K562 (cell line): ENCODE measurements around the gene KMT2C. TPM values are rescaled to one million over a fixed set of nuclear protein-coding genes. Genes with fewer than 3 reads are reported as not detected.

Source experiments
- CSDE1 ChIP-seq, 2 experiments: fragments of 450-650 bp; IDR thresholded peaks; 2 replicates each; pipeline ENCODE4 v1.6.1; 2016; ENCODE audit warnings: mild to moderate bottlenecking in 1 of 2
- E2F3 ChIP-seq: fragments of 250-450 bp; sonication (Bioruptor Pico); IDR thresholded peaks from 2 replicates; pipeline ENCODE4 v1.4.0; 2020; ENCODE audit warnings: mild to moderate bottlenecking
- ELF4 ChIP-seq: fragments of 450-650 bp; formaldehyde crosslinking; IDR thresholded peaks from 2 replicates; pipeline ENCODE4 v1.4.0; 2022; ENCODE audit warnings: missing genetic modification characterization
- FOS ChIP-seq: IDR thresholded peaks from 3 replicates; pipeline ENCODE4 v1.6.1; 2011; ENCODE audit not compliant: insufficient read length; ENCODE audit errors: extremely low read depth
- JUN ChIP-seq, 2 experiments: sonication (generic) in 1 of 2; formaldehyde crosslinking in 1 of 2; IDR thresholded peaks; 2 replicates each; pipeline versions ENCODE4 v1.6.1 to v1.8.0; 2012 to 2022; ENCODE audit warnings: borderline replicate concordance in 2 of 2, mild to moderate bottlenecking in 2 of 2, improper control_type of control experiment in 1 of 2, low read depth in 1 of 2, low read length in 1 of 2, missing genetic modification reagents in 1 of 2
- NONO ChIP-seq, 2 experiments: fragments of 200-400 bp in 1 of 2; fragments of 450-650 bp in 1 of 2; formaldehyde crosslinking in 1 of 2; IDR thresholded peaks; 2 replicates each; pipeline ENCODE4 v1.6.1; 2017; ENCODE audit warnings: low read depth in 2 of 2, mild to moderate bottlenecking in 2 of 2, moderate library complexity in 2 of 2, low read length in 1 of 2
- THRAP3 ChIP-seq: fragments of 450-650 bp; IDR thresholded peaks from 2 replicates; pipeline ENCODE4 v1.6.1; 2016; ENCODE audit warnings: mild to moderate bottlenecking, inconsistent platforms, borderline replicate concordance
- ZBTB17 ChIP-seq: fragments of 450-650 bp; formaldehyde crosslinking; IDR thresholded peaks from 2 replicates; pipeline ENCODE4 v1.4.0; 2020; ENCODE audit warnings: mild to moderate bottlenecking
- ZNF174 ChIP-seq: fragments of 250-450 bp; sonication (Bioruptor Pico); IDR thresholded peaks from 2 replicates; pipeline ENCODE4 v1.4.0; 2020; ENCODE audit warnings: mild to moderate bottlenecking
- polyA plus RNA-seq, 8 experiments: library from polyadenylated mRNA; depleted of rRNA in 4 of 8; stranded (reverse) in 5 of 8; unstranded in 3 of 8; fragments of >200 nt; fragmentation: Nextera tagmentation in 2 of 8; fragmentation: Illumina TruSeq in 1 of 8; extraction: Ambion mirVana in 2 of 8; extraction: Trizol in 1 of 8; gene quantifications; 2 replicates each; pipeline versions ENCODE4 v1.2.1 to v1.2.3, GENCODE V29; 2011 to 2014; ENCODE audit warnings: inconsistent platforms in 1 of 8, missing spikeins in 1 of 8
- total RNA-seq, 7 experiments: library from RNA; depleted of rRNA in 6 of 7; stranded (reverse); fragments of >200 nt in 6 of 7; fragmentation: Illumina TruSeq in 2 of 7; extraction: Trizol in 2 of 7; gene quantifications; 2 replicates each; pipeline versions ENCODE4 v1.2.1 to v1.2.3, GENCODE V29; 2011 to 2021; ENCODE audit warnings: low replicate concordance in 1 of 7
- TF ChIP-seq, protein P1 (sequence below), 2 experiments: fragments of 150-350 bp in 1 of 2; IDR thresholded peaks; 2 replicates each; pipeline ENCODE4 v1.6.1; 2012 to 2016; ENCODE audit warnings: low read depth in 2 of 2, low read length in 2 of 2, mild to moderate bottlenecking in 1 of 2, moderate library complexity in 1 of 2
- TF ChIP-seq, protein P2 (sequence below): fragments of 250-450 bp; sonication (Bioruptor Pico); IDR thresholded peaks from 2 replicates; pipeline ENCODE4 v1.4.0; 2020
- TF ChIP-seq, protein P3 (sequence below): fragments of 450-650 bp; formaldehyde crosslinking; IDR thresholded peaks from 2 replicates; pipeline ENCODE4 v1.4.0; 2020; ENCODE audit warnings: mild to moderate bottlenecking, moderate library complexity
- TF ChIP-seq, protein P4 (sequence below): fragments of 450-650 bp; formaldehyde crosslinking; IDR thresholded peaks from 2 replicates; pipeline ENCODE4 v1.4.0; 2022; ENCODE audit warnings: mild to moderate bottlenecking, moderate library complexity

Gene KMT2C
- total and polyA plus RNA-seq, 9 of the 15 experiments (the other 6 are each of a cell fraction or from before 2014, with no cell fraction given), result 4.9 to 67.8 (median 27.1) TPM

DNA sequence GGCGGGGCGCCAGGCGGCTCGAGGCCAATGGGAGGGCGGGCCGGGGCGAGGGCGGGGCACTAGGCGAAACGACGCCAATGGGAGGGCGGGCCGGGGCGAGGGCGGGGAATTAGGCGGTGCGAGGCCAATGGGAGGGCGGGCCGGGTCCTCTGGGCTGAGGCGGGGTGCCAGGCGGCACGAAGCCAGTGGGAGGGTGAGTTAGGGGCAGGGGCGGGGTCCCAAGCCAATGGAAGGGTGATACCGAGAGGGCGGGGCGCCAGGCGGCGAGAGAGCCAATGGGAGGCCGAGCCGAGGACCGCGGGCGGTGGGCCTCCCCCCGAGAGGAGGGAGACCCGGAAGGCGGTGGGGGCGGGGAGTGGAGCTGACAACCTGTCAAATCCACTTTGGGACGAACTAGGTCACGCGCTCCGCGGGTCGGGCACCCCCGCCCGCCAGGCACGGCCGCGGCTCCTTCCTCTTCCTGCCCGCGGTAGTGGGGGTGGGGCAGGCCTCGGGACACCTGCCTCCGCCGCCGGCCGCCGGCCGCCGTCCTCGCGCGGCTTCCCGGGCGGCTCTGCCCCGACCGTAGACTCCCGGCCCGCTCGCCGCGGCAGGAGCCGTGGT, 28.0 kb upstream of the KMT2C start (continued):
- peak in 1 of 2 experiments; percentile 96; a peak in 2 of 4 replicates for TF ChIP-seq NONO (IDR thresholded peaks at IDR 0.05; ENCODE audit: low read depth in 2 of 2, low read length in 1 of 2)
- TF ChIP-seq, protein P1, sequence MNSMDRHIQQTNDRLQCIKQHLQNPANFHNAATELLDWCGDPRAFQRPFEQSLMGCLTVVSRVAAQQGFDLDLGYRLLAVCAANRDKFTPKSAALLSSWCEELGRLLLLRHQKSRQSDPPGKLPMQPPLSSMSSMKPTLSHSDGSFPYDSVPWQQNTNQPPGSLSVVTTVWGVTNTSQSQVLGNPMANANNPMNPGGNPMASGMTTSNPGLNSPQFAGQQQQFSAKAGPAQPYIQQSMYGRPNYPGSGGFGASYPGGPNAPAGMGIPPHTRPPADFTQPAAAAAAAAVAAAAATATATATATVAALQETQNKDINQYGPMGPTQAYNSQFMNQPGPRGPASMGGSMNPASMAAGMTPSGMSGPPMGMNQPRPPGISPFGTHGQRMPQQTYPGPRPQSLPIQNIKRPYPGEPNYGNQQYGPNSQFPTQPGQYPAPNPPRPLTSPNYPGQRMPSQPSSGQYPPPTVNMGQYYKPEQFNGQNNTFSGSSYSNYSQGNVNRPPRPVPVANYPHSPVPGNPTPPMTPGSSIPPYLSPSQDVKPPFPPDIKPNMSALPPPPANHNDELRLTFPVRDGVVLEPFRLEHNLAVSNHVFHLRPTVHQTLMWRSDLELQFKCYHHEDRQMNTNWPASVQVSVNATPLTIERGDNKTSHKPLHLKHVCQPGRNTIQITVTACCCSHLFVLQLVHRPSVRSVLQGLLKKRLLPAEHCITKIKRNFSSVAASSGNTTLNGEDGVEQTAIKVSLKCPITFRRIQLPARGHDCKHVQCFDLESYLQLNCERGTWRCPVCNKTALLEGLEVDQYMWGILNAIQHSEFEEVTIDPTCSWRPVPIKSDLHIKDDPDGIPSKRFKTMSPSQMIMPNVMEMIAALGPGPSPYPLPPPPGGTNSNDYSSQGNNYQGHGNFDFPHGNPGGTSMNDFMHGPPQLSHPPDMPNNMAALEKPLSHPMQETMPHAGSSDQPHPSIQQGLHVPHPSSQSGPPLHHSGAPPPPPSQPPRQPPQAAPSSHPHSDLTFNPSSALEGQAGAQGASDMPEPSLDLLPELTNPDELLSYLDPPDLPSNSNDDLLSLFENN (IDR thresholded peaks at IDR 0.05; ENCODE audit: low read depth in 2 of 2, low read length in 2 of 2), result peak in 1 of 2 experiments; percentile 52; a peak in 1 of 4 replicates
- TF ChIP-seq E2F3 (CRISPR knock-in tag), result peak; percentile 68
- TF ChIP-seq, protein P2, sequence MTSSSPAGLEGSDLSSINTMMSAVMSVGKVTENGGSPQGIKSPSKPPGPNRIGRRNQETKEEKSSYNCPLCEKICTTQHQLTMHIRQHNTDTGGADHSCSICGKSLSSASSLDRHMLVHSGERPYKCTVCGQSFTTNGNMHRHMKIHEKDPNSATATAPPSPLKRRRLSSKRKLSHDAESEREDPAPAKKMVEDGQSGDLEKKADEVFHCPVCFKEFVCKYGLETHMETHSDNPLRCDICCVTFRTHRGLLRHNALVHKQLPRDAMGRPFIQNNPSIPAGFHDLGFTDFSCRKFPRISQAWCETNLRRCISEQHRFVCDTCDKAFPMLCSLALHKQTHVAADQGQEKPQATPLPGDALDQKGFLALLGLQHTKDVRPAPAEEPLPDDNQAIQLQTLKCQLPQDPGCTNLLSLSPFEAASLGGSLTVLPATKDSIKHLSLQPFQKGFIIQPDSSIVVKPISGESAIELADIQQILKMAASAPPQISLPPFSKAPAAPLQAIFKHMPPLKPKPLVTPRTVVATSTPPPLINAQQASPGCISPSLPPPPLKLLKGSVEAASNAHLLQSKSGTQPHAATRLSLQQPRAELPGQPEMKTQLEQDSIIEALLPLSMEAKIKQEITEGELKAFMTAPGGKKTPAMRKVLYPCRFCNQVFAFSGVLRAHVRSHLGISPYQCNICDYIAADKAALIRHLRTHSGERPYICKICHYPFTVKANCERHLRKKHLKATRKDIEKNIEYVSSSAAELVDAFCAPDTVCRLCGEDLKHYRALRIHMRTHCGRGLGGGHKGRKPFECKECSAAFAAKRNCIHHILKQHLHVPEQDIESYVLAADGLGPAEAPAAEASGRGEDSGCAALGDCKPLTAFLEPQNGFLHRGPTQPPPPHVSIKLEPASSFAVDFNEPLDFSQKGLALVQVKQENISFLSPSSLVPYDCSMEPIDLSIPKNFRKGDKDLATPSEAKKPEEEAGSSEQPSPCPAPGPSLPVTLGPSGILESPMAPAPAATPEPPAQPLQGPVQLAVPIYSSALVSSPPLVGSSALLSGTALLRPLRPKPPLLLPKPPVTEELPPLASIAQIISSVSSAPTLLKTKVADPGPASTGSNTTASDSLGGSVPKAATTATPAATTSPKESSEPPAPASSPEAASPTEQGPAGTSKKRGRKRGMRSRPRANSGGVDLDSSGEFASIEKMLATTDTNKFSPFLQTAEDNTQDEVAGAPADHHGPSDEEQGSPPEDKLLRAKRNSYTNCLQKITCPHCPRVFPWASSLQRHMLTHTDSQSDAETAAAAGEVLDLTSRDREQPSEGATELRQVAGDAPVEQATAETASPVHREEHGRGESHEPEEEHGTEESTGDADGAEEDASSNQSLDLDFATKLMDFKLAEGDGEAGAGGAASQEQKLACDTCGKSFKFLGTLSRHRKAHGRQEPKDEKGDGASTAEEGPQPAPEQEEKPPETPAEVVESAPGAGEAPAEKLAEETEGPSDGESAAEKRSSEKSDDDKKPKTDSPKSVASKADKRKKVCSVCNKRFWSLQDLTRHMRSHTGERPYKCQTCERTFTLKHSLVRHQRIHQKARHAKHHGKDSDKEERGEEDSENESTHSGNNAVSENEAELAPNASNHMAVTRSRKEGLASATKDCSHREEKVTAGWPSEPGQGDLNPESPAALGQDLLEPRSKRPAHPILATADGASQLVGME (CRISPR knock-in tag), result peak; percentile 86; the same call in 1 of the 2 replicates
- peak; percentile 86; the same call in 1 of the 2 replicates for TF ChIP-seq ZBTB17 (CRISPR knock-in tag)
- TF ChIP-seq, protein P3, sequence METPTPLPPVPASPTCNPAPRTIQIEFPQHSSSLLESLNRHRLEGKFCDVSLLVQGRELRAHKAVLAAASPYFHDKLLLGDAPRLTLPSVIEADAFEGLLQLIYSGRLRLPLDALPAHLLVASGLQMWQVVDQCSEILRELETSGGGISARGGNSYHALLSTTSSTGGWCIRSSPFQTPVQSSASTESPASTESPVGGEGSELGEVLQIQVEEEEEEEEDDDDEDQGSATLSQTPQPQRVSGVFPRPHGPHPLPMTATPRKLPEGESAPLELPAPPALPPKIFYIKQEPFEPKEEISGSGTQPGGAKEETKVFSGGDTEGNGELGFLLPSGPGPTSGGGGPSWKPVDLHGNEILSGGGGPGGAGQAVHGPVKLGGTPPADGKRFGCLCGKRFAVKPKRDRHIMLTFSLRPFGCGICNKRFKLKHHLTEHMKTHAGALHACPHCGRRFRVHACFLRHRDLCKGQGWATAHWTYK (CRISPR knock-in tag), result 0 out of 2 replicates have a peak, but pooled peaks have one; percentile 88
- no peak for TF ChIP-seq ZNF174
- peak; percentile 62; the same call in 1 of the 2 replicates for TF ChIP-seq JUN (IDR thresholded peaks at IDR 0.05; ENCODE audit: borderline replicate concordance, low read depth, low read length)
- TF ChIP-seq JUN (CRISPR knock-in tag; IDR thresholded peaks at IDR 0.05; ENCODE audit: borderline replicate concordance), result 0 out of 2 replicates have a peak, but pooled peaks have one; percentile 90
- no peak for TF ChIP-seq THRAP3
- TF ChIP-seq, protein P4, sequence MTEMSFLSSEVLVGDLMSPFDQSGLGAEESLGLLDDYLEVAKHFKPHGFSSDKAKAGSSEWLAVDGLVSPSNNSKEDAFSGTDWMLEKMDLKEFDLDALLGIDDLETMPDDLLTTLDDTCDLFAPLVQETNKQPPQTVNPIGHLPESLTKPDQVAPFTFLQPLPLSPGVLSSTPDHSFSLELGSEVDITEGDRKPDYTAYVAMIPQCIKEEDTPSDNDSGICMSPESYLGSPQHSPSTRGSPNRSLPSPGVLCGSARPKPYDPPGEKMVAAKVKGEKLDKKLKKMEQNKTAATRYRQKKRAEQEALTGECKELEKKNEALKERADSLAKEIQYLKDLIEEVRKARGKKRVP (CRISPR knock-in tag), result 0 out of 2 replicates have a peak, but pooled peaks have one; percentile 27
- peak; percentile 74 for TF ChIP-seq FOS
- peak; percentile 72; the same call in 1 of the 2 replicates for TF ChIP-seq ELF4
- no peak for TF ChIP-seq CSDE1 (IDR thresholded peaks at IDR 0.05)
